ENCODE measurements around the gene DNASE1L2. TPM values are rescaled to one million over a fixed set of nuclear protein-coding genes. Genes with fewer than 3 reads are reported as not detected.
A peak's percentile ranks its signal among the peaks of the same experiment; 100 is the strongest.
"Not testable (repeated sequence)": the region's sequence is repeated elsewhere in the genome, so short reads cannot be mapped to it uniquely, and the experiment has no call there.

The DNASE1L2 gene
- total and polyA plus RNA-seq, 11 donors, result 0.12 to 0.51 (median 0.34) TPM; not detected in 2

GRCh38 chr16:2253293-2253692, 17.0 kb downstream of the DNASE1L2 start:
- no peaks in the 10 kb centered on the region for H3K9me3 ChIP-seq
- ATAC-seq, result no peak
- peaks cover 2 to 24% (median 16%) of the 10 kb centered on the region in 12 donors for H3K4me1 ChIP-seq
- DNase-seq, result peak in 1 of 5 donors; percentile 15
- intact Hi-C loops (cut with DNase I), result loop anchor here in 3 of 10 donors (5.0 to 10.0 kb wide), 3 partner anchors 46 to 98 kb away; partner anchors contain the start of genes TRAF7 (in 2 of the 3) and MLST8 (in 1 of the 3)
- H3K27me3 ChIP-seq, result no peaks in the 10 kb centered on the region
- peaks cover 8 to 66% (median 58%) of the 10 kb centered on the region in 9 donors for H3K36me3 ChIP-seq
- WGBS, 4 donors, result 84 to 91% (median 88%) methylated on average over 11 of the region's 11 CpGs
- H3K27ac ChIP-seq, result no peak overlapping the region
- TF ChIP-seq CTCF (IDR thresholded peaks at IDR 0.05) (no peak), POLR2A (IDR thresholded peaks at IDR 0.05) (no peak)
- no peak overlapping the region for H3K4me3 ChIP-seq

GRCh38 chr16:2256531-2257140, 20.4 kb downstream of the DNASE1L2 start:
- H3K9me3 ChIP-seq, result no peaks in the 10 kb centered on the region
- no peak overlapping the region for H3K27ac ChIP-seq
- WGBS, 4 donors, result 88 to 90% (median 89%) methylated on average over 12 of the region's 12 CpGs
- H3K4me1 ChIP-seq, result peaks cover 0 to 8% (median 7%) of the 10 kb centered on the region in 12 donors
- DNase-seq, result peak in 1 of 5 donors; percentile 10
- peaks cover 8 to 97% (median 90%) of the 10 kb centered on the region in 9 donors for H3K36me3 ChIP-seq
- no peak overlapping the region for H3K4me3 ChIP-seq
- TF ChIP-seq CTCF (IDR thresholded peaks at IDR 0.05) (no peak), POLR2A (IDR thresholded peaks at IDR 0.05) (no peak)
- no peak for ATAC-seq
- intact Hi-C loops (cut with DNase I), result loop anchor here in 1 of 10 donors (10.0 kb wide), 1 partner anchor 102 kb away; the partner anchor contains the start of gene TRAF7
- H3K27me3 ChIP-seq, result no peaks in the 10 kb centered on the region

- intact Hi-C loops (cut with DNase I), result loop anchor here in 1 of 10 donors (10.0 kb wide), 1 partner anchor 103 kb away; the partner anchor contains the start of gene TRAF7
- DNase-seq, result no peak
- H3K36me3 ChIP-seq, result peaks cover 8 to 100% (median 100%) of the 10 kb centered on the region in 9 donors
- H3K9me3 ChIP-seq, result no peaks in the 10 kb centered on the region
- H3K27ac ChIP-seq, result no peak overlapping the region
- 90 to 93% (median 92%) methylated on average over 6 of the region's 6 CpGs for WGBS, 4 donors
- no peak for TF ChIP-seq CTCF (IDR thresholded peaks at IDR 0.05)
- no peak for TF ChIP-seq POLR2A (IDR thresholded peaks at IDR 0.05)
- ATAC-seq, result no peak
- no peak overlapping the region for H3K4me3 ChIP-seq
- no peaks in the 10 kb centered on the region for H3K27me3 ChIP-seq
- no peaks in the 10 kb centered on the region for H3K4me1 ChIP-seq
Measured at GRCh38 chr16:2257726-2258125, 21.5 kb downstream of the DNASE1L2 start.

- H3K9me3 ChIP-seq, ATAC-seq, H3K4me3 ChIP-seq, H3K4me1 ChIP-seq, H3K27me3 ChIP-seq, H3K27ac ChIP-seq: not testable (repeated sequence)
- H3K36me3 ChIP-seq, result peaks cover 8 to 100% (median 100%) of the 10 kb centered on the region in 9 donors
- intact Hi-C loops (cut with DNase I), result loop anchor here in 1 of 10 donors (10.0 kb wide), 1 partner anchor 104 kb away; the partner anchor contains the start of gene TRAF7
- DNase-seq, result peak in 1 of 5 donors; percentile 0
- WGBS, 4 donors, result 94 to 98% (median 96%) methylated on average over 7 of the region's 7 CpGs
Measured at GRCh38 chr16:2258530-2258929, 22.3 kb downstream of the DNASE1L2 start.
